BJ (cell line): ENCODE measurements around the gene PURA. TPM values are rescaled to one million over a fixed set of nuclear protein-coding genes. Genes with fewer than 3 reads are reported as not detected.

Experiments
- CTCF ChIA-PET: fragments of 350-600 bp; formaldehyde crosslinking; extraction: SDS; loops from one replicate; lab custom pipeline; 2021; ENCODE audit warnings: antibody characterized with exemption, inconsistent platforms; lab: Yijun Ruan, JAX
- POLR2A ChIA-PET: fragments of 300-600 bp; sonication (Branson Sonifier 250); formaldehyde crosslinking; extraction: SDS; loops from one replicate; lab custom pipeline; 2021; ENCODE audit warnings: antibody characterized with exemption; lab: Charles Lee
- DNase-seq: peaks from one replicate; pipeline ENCODE4 v3.0.0-alpha.2; 2011; ENCODE audit warnings: low read depth
- H3K27me3 ChIP-seq: 2 replicates; pipeline ENCODE4 v1.6.0; 2011; ENCODE audit warnings: low read length; ENCODE audit not compliant: control insufficient read depth, insufficient read depth
- H3K36me3 ChIP-seq: 2 replicates; pipeline ENCODE4 v1.5.1; 2011; ENCODE audit warnings: low read length; ENCODE audit not compliant: control insufficient read depth, insufficient read depth
- H3K4me3 ChIP-seq: 2 replicates; pipeline ENCODE4 v1.5.1; 2011; ENCODE audit warnings: low read depth, mild to moderate bottlenecking, control low read depth, low read length
- polyA plus RNA-seq: library from polyadenylated mRNA; depleted of rRNA; stranded (reverse); fragments of >200 nt; gene quantifications from 2 replicates; pipeline ENCODE4 v1.2.3, GENCODE V29; 2011
- TF ChIP-seq, protein P1 (sequence below): IDR thresholded peaks from 2 replicates; pipeline ENCODE4 v1.5.1; 2011; ENCODE audit warnings: low read depth, mild to moderate bottlenecking, control low read depth, inconsistent platforms, low read length, moderate library complexity; ENCODE audit not compliant: insufficient read depth

Gene PURA
- polyA plus RNA-seq, 1 experiment, result 5.2 TPM

DNA sequence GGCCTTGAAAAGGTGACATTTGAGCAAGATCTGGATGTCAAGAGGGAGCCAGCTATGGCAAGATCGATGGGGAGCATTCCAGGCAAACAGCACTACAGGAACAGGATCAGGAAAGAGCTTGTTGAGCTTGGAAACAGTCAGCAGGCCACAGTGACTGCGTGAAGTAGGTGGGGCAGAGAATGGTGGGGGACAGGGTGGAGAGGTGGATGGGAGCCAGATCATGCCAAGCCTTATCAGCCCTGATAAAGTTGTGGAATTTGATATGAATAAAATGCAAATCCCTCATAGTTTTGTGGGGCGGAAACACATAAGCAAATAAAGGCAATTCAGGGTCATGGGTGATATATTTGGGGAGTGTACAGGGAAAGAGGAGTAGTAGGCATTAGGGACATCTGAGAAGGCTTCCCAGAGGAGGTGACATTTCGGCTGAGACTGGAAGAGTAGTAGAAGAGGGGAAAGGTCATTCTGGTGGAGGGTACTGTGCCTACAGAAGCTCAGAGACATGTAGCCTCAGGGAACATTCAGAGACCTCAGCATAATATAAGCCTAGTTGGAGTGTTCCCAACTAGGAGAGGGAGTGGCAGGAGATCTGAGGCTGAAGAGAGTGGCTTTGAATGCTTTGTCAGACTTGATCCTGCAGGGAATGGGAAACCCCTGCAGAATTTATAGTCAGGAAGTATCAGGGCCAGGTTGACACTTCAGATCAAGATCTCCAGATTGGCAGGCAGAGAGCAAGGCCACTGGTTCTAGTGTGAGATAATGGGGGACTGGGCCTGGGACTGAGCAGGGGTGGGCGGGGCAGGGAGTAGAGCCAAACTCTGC lies 51.4 kb downstream of the PURA start:
- ChIA-PET POLR2A (no interaction called here), CTCF (interaction anchor here (0.6 to 1.8 kb wide), 5 partner anchors 12 to 390 kb away, joined by 3 to 5 read pairs (median 4); no protein-coding TSS in a partner anchor)
- H3K27me3 ChIP-seq, result no peaks in the 10 kb centered on the region
- no peaks in the 10 kb centered on the region for H3K36me3 ChIP-seq
- no peak overlapping the region for H3K4me3 ChIP-seq
- no peak for DNase-seq
- TF ChIP-seq, protein P1, sequence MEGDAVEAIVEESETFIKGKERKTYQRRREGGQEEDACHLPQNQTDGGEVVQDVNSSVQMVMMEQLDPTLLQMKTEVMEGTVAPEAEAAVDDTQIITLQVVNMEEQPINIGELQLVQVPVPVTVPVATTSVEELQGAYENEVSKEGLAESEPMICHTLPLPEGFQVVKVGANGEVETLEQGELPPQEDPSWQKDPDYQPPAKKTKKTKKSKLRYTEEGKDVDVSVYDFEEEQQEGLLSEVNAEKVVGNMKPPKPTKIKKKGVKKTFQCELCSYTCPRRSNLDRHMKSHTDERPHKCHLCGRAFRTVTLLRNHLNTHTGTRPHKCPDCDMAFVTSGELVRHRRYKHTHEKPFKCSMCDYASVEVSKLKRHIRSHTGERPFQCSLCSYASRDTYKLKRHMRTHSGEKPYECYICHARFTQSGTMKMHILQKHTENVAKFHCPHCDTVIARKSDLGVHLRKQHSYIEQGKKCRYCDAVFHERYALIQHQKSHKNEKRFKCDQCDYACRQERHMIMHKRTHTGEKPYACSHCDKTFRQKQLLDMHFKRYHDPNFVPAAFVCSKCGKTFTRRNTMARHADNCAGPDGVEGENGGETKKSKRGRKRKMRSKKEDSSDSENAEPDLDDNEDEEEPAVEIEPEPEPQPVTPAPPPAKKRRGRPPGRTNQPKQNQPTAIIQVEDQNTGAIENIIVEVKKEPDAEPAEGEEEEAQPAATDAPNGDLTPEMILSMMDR, result no peak

DNA sequence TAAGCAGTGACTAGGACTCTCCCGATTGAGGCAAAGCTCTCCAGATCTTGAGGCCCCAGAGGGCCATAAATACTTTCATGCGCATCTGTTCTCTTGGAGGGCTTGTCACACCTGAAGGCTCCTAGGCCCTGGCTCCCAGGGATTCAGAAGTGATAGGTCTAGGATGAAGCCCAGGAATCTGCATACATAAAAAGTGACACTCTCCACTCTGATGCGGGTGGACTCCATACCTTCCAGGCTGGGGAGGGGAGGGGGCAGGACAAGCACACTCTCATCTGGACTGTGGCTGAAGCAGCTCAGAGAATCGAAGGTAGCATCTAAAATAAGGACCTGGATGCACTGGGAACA lies 52.0 kb downstream of the PURA start:
- TF ChIP-seq, protein P1, result no peak
- H3K4me3 ChIP-seq, result no peak overlapping the region
- ChIA-PET CTCF (interaction anchor here (0.7 to 1.8 kb wide), 4 partner anchors 13 to 93 kb away, joined by 4 to 5 read pairs (median 4); no protein-coding TSS in a partner anchor), POLR2A (no interaction called here)
- H3K27me3 ChIP-seq, result no peaks in the 10 kb centered on the region
- no peaks in the 10 kb centered on the region for H3K36me3 ChIP-seq
- DNase-seq, result no peak

DNA sequence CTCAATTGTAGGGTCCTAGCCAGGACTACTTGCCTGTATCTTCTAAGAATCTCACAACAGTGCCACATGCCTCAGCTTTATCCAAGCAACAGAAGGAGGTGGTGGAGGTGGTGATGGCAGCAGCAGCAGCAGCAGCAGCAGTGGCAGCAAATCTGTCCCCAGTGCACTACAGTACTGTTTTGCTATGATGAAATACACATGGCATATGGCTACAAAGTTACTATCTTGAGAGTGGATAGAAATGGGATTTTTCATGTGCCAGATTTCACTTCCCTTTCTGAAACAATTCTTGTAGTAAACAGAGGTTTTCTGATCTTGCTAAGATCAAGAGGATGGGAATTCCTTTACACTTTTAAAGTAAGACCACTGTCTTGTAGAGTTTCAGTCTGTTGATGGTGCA lies 53.0 kb downstream of the PURA start:
- TF ChIP-seq, protein P1, result no peak
- POLR2A ChIA-PET, result no interaction called here
- DNase-seq, result no peak
- Histone ChIP-seq H3K36me3 (no peaks in the 10 kb centered on the region), H3K27me3 (no peaks in the 10 kb centered on the region), H3K4me3 (no peak overlapping the region)
- CTCF ChIA-PET, result interaction anchor here (1.8 kb wide), 1 partner anchor 94 kb away, joined by 5 read pairs; no protein-coding TSS in a partner anchor

DNA sequence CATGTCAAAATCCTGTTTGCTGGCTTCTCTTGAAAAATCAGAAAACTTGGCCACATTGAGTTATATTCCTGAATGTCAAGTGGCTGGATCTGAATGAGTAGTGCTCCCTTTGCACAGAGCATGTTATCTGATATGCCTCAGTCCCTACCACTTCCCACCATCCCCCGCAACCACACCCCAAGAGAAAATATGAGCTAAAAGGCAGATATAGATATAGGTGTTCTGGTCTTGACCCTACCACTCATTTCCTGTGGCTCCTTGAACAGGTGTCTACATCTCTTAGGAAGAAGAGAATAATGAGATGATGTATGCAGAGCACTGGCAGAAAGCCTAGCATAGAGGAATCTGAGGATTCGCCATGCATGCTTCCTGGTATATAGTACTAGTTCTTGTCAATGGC lies 54.5 kb downstream of the PURA start:
- TF ChIP-seq, protein P1, result no peak
- Histone ChIP-seq H3K4me3 (no peak overlapping the region), H3K36me3 (no peaks in the 10 kb centered on the region), H3K27me3 (no peaks in the 10 kb centered on the region)
- DNase-seq, result no peak
- CTCF ChIA-PET, result interaction anchor here (1.0 to 1.6 kb wide), 4 partner anchors 10 to 183 kb away, joined by 3 to 5 read pairs (median 4); no protein-coding TSS in a partner anchor
- POLR2A ChIA-PET, result no interaction called here

DNA sequence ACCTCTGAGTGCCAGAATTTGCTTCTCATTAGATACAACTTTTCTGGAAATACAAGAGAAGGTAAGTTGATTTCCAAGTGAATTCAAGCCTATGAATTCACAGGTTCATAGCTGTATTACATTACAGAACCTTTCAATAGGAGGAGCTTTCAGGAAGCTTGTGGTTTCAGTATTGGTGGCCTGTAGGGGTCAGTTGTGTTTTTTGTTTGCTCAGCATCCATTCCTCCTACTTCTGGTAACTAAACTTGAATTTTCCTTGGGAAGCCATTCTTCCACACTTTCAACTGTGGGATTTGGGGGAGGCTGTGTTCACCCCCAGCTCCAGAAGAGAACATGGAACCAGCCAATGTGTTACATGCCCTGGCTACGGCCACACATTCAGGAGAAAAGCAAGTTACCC lies 55.5 kb downstream of the PURA start:
- DNase-seq, result no peak
- H3K36me3 ChIP-seq, result no peaks in the 10 kb centered on the region
- no peak overlapping the region for H3K4me3 ChIP-seq
- CTCF ChIA-PET, result interaction anchor here (0.7 to 1.8 kb wide), 9 partner anchors 11 to 189 kb away, joined by 3 to 7 read pairs (median 5); no protein-coding TSS in a partner anchor
- H3K27me3 ChIP-seq, result no peaks in the 10 kb centered on the region
- TF ChIP-seq, protein P1, result peak; percentile 24
- POLR2A ChIA-PET, result no interaction called here
